SU-DHL-6 (cell line): ENCODE results near the gene TSPAN17.

ENCODE experiments used
- H2AFZ ChIP-seq: fragments of 200-600 bp; sonication (generic); 2 replicates; pipeline ENCODE4 v1.6.1; 2014; ENCODE audit warnings: low read depth, mild to moderate bottlenecking, moderate library complexity, mixed read lengths, antibody characterized with exemption, low read length; ENCODE audit not compliant: severe bottlenecking
- H3F3A ChIP-seq: fragments of 200-600 bp; shearing (Covaris generic); 2 replicates; pipeline ENCODE4 v1.6.0; 2016; ENCODE audit warnings: antibody characterized with exemption, mild to moderate bottlenecking; ENCODE audit not compliant: insufficient read depth
- H3K27ac ChIP-seq: fragments of 200-600 bp; sonication (generic); 2 replicates; pipeline ENCODE4 v1.5.1; 2016; ENCODE audit warnings: low read depth, mild to moderate bottlenecking, low read length, moderate library complexity, mixed read lengths
- H3K27me3 ChIP-seq: fragments of 200-600 bp; sonication (generic), shearing (Covaris generic); 2 replicates; pipeline ENCODE4 v1.6.0; 2014; ENCODE audit warnings: mild to moderate bottlenecking, low read length
- H3K36me3 ChIP-seq: fragments of 200-600 bp; sonication (generic); 2 replicates; pipeline ENCODE4 v1.6.1; 2014; ENCODE audit warnings: mild to moderate bottlenecking, low read length, mixed read lengths
- H3K4me2 ChIP-seq: fragments of 300-600, 200-600 bp; shearing (Covaris generic), sonication (generic); 2 replicates; pipeline ENCODE4 v1.6.0; 2014; ENCODE audit warnings: low read length, low read depth, mild to moderate bottlenecking; ENCODE audit not compliant: poor library complexity, severe bottlenecking
- H3K4me3 ChIP-seq: fragments of 200-600 bp; sonication (generic); 2 replicates; pipeline ENCODE4 v1.5.1; 2014; ENCODE audit warnings: antibody characterized with exemption, low read length, mild to moderate bottlenecking, mixed read lengths; ENCODE audit not compliant: insufficient read depth, poor library complexity, severe bottlenecking
- H3K79me2 ChIP-seq: fragments of 200-600 bp; sonication (generic); 2 replicates; pipeline ENCODE4 v1.6.1; 2014; ENCODE audit warnings: mild to moderate bottlenecking, low read length, moderate library complexity; ENCODE audit not compliant: insufficient read depth
- H3K9ac ChIP-seq: fragments of 200-600 bp; sonication (generic); 2 replicates; pipeline ENCODE4 v1.7.0; 2014; ENCODE audit warnings: mild to moderate bottlenecking, low read length
- H3K9me2 ChIP-seq: fragments of 200-600 bp; sonication (generic); replicated peaks from 2 replicates; pipeline ENCODE4 v1.6.1; 2014; ENCODE audit warnings: low read length; ENCODE audit not compliant: insufficient read depth
- H3K9me3 ChIP-seq: fragments of 200-600 bp; sonication (generic); 2 replicates; pipeline ENCODE4 v1.6.1; 2014; ENCODE audit warnings: low read length, mixed read lengths; ENCODE audit not compliant: insufficient read depth
- H4K20me1 ChIP-seq: fragments of 200-600 bp; sonication (generic); 2 replicates; pipeline ENCODE4 v1.6.1; 2014; ENCODE audit warnings: low read depth, mild to moderate bottlenecking, antibody characterized with exemption, low read length, moderate library complexity, mixed read lengths
- CTCF ChIP-seq: fragments of 200-600 bp; sonication (generic); IDR thresholded peaks from one replicate; pipeline ENCODE4 v1.5.1; 2017; ENCODE audit warnings: antibody characterized with exemption, mild to moderate bottlenecking, low read length, moderate library complexity; ENCODE audit not compliant: insufficient read depth, poor library complexity, severe bottlenecking
- EZH2phosphoT487 ChIP-seq: fragments of 200-600 bp; sonication (generic), shearing (Covaris generic); conservative IDR thresholded peaks from 2 replicates; pipeline ENCODE4 v1.6.1; 2018; ENCODE audit warnings: mild to moderate bottlenecking, antibody characterized with exemption, low read length, moderate library complexity, mixed read lengths

Gene TSPAN17

GRCh38 chr5:176692839-176693476, 45.7 kb downstream of the TSPAN17 start:
- H3K9ac ChIP-seq = no peak overlapping the region
- TF ChIP-seq EZH2phosphoT487 (no peak), CTCF (no peak)
- no peaks in the 10 kb centered on the region for H3K79me2 ChIP-seq
- H3K9me3 ChIP-seq = no peaks in the 10 kb centered on the region
- H3K4me2 ChIP-seq = no peak overlapping the region
- no peaks in the 10 kb centered on the region for H3K9me2 ChIP-seq
- H3F3A ChIP-seq = no peaks in the 10 kb centered on the region
- H3K36me3 ChIP-seq = no peaks in the 10 kb centered on the region
- H3K27me3 ChIP-seq = no peaks in the 10 kb centered on the region
- H3K4me3 ChIP-seq = no peak overlapping the region
- H4K20me1 ChIP-seq = no peaks in the 10 kb centered on the region
- no peak overlapping the region for H3K27ac ChIP-seq
- no peak overlapping the region for H2AFZ ChIP-seq

DNA sequence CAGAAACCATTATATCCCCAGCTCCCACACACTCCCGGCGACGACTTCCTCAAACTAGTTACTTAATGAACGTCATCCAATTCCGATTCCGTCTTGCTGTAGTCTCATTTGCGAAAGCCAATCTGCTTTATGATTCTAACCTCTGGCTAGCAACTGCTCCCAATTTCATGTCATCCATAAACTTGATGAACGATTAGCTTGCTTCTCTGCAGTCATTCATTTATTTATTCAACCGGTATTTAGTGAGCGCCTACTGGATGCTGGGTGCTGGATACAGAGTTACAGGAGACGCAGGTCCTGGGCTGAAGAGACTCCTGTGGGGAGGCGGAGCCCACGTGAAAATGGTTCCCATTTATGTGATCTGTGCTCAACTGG, 46.2 kb downstream of the TSPAN17 start:
- no peaks in the 10 kb centered on the region for H3K27me3 ChIP-seq
- H3K4me2 ChIP-seq = no peak overlapping the region

DNA sequence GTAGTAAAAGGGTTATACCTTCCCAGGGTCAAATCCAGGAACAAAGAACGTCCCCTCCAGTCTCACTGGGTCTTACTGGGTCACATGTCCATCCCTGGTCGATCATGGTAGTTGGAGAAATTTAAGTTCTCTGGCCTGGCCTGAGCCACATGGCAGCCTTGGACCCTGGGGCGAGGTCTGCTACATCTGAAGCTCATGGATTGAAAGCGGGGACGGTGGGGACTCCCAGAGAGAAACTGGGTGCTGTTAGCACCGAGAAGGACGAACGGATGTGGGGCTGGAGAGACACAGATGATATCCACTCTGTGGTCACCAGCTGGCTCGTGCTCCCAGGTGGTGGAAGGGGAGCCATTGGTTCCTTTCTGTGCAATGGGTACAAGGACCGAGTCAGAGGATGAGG, 46.9 kb downstream of the TSPAN17 start:
- H3F3A ChIP-seq = no peaks in the 10 kb centered on the region
- no peak overlapping the region for H3K4me2 ChIP-seq
- TF ChIP-seq EZH2phosphoT487 (no peak), CTCF (no peak)
- no peak overlapping the region for H3K9ac ChIP-seq
- no peaks in the 10 kb centered on the region for H3K9me2 ChIP-seq
- no peaks in the 10 kb centered on the region for H3K36me3 ChIP-seq
- no peak overlapping the region for H3K4me3 ChIP-seq
- no peaks in the 10 kb centered on the region for H3K27me3 ChIP-seq
- no peaks in the 10 kb centered on the region for H4K20me1 ChIP-seq
- H3K79me2 ChIP-seq = no peaks in the 10 kb centered on the region
- H3K9me3 ChIP-seq = no peaks in the 10 kb centered on the region
- H2AFZ ChIP-seq = no peak overlapping the region
- H3K27ac ChIP-seq = no peak overlapping the region

More for the DNA sequence above, 46.2 kb downstream of the TSPAN17 start:
- Histone ChIP-seq H3K36me3 (no peaks in the 10 kb centered on the region), H3K9ac (no peak overlapping the region), H4K20me1 (no peaks in the 10 kb centered on the region), H3K27ac (no peak overlapping the region), H3K9me2 (no peaks in the 10 kb centered on the region), H2AFZ (no peak overlapping the region), H3F3A (no peaks in the 10 kb centered on the region), H3K79me2 (no peaks in the 10 kb centered on the region), H3K9me3 (no peaks in the 10 kb centered on the region), H3K4me3 (no peak overlapping the region)
- TF ChIP-seq CTCF = no peak
- TF ChIP-seq EZH2phosphoT487 = no peak
